WERI-Rb-1 (cell line): ENCODE measurements around the gene SYT17.
A peak's percentile ranks its signal among the peaks of the same experiment; 100 is the strongest.

ENCODE experiments used
- DNase-seq: peaks from one replicate; pipeline ENCODE4 v3.0.0-alpha.2; 2020
- H3K27ac ChIP-seq: fragments of 250-450 bp; sonication (Bioruptor Pico); 2 replicates; pipeline ENCODE4 v1.5.1; 2020; ENCODE audit warnings: mild to moderate bottlenecking, moderate library complexity
- H3K27me3 ChIP-seq: fragments of 250-450 bp; sonication (Bioruptor Pico); 2 replicates; pipeline ENCODE4 v1.5.1; 2021; ENCODE audit warnings: mild to moderate bottlenecking, low read depth, moderate library complexity; ENCODE audit not compliant: insufficient read depth, severe bottlenecking
- H3K36me3 ChIP-seq: fragments of 250-450 bp; sonication (Bioruptor Pico); 2 replicates; pipeline ENCODE4 v1.5.1; 2020; ENCODE audit warnings: mild to moderate bottlenecking, moderate library complexity
- H3K4me3 ChIP-seq: 2 replicates; pipeline ENCODE4 v1.5.1; 2011; ENCODE audit warnings: low read depth, mild to moderate bottlenecking, control low read depth, low read length
- H3K9me3 ChIP-seq: fragments of 250-450 bp; sonication (Bioruptor Pico); 2 replicates; pipeline ENCODE4 v1.5.1; 2021; ENCODE audit warnings: mild to moderate bottlenecking, moderate library complexity; ENCODE audit not compliant: severe bottlenecking
- CTCF ChIP-seq: IDR thresholded peaks from 2 replicates; pipeline ENCODE4 v1.5.1; 2011; ENCODE audit warnings: low read depth, mild to moderate bottlenecking, control low read depth, inconsistent platforms, low read length

The SYT17 gene

GRCh38 chr16:19175492-19176262 lies 7.6 kb downstream of the SYT17 start:
- H3K36me3 ChIP-seq, result no peaks in the 10 kb centered on the region
- H3K27me3 ChIP-seq, result no peaks in the 10 kb centered on the region
- H3K27ac ChIP-seq, result no peak overlapping the region
- DNase-seq, result no peak
- H3K4me3 ChIP-seq, result no peak overlapping the region
- no peak for TF ChIP-seq CTCF
- H3K9me3 ChIP-seq, result no peaks in the 10 kb centered on the region

- H3K27me3 ChIP-seq, result no peaks in the 10 kb centered on the region
- no peak overlapping the region for H3K4me3 ChIP-seq
- H3K27ac ChIP-seq, result no peak overlapping the region
- peak; percentile 31 for TF ChIP-seq CTCF
- no peak for DNase-seq
- H3K9me3 ChIP-seq, result no peaks in the 10 kb centered on the region
- H3K36me3 ChIP-seq, result no peaks in the 10 kb centered on the region
These were observed 9.2 kb downstream of the SYT17 start for GRCh38 chr16:19177111-19177739.

GRCh38 chr16:19179546-19180490 lies 11.8 kb downstream of the SYT17 start:
- H3K36me3 ChIP-seq, result no peaks in the 10 kb centered on the region
- H3K27me3 ChIP-seq, result no peaks in the 10 kb centered on the region
- peak; percentile 76 for TF ChIP-seq CTCF
- H3K4me3 ChIP-seq, result no peak overlapping the region
- DNase-seq, result peak; percentile 58
- no peaks in the 10 kb centered on the region for H3K9me3 ChIP-seq
- H3K27ac ChIP-seq, result no peak overlapping the region

- H3K36me3 ChIP-seq, result no peaks in the 10 kb centered on the region
- no peak for DNase-seq
- no peak for TF ChIP-seq CTCF
- no peak overlapping the region for H3K4me3 ChIP-seq
- no peak overlapping the region for H3K27ac ChIP-seq
- no peaks in the 10 kb centered on the region for H3K27me3 ChIP-seq
- no peaks in the 10 kb centered on the region for H3K9me3 ChIP-seq
These were observed 12.7 kb downstream of the SYT17 start for GRCh38 chr16:19180741-19181140.

GRCh38 chr16:19182481-19182880 lies 14.4 kb downstream of the SYT17 start:
- no peaks in the 10 kb centered on the region for H3K36me3 ChIP-seq
- DNase-seq, result no peak
- no peaks in the 10 kb centered on the region for H3K27me3 ChIP-seq
- no peak overlapping the region for H3K4me3 ChIP-seq
- no peaks in the 10 kb centered on the region for H3K9me3 ChIP-seq
- H3K27ac ChIP-seq, result no peak overlapping the region
- TF ChIP-seq CTCF, result no peak
